ENCODE measurements around the gene KCNK3. TPM values are rescaled to one million over a fixed set of nuclear protein-coding genes. Genes with fewer than 3 reads are reported as not detected.
A peak's percentile ranks its signal among the peaks of the same experiment; 100 is the strongest.

KCNK3 gene
- total and polyA plus RNA-seq, 2 experiments from 2014 or later: 2.9 to 3.1 TPM

- TF ChIP-seq CTCF (IDR thresholded peaks at IDR 0.05; ENCODE audit: low read depth, low read length): no peak
- no peaks in the 10 kb centered on the region for H3K27me3 ChIP-seq
- no peak for DNase-seq (ENCODE audit: low read depth in 1 of 2, low spot score in 1 of 2)
- no peak overlapping the region for H3K4me3 ChIP-seq
- H3K27ac ChIP-seq: no peak overlapping the region
- H3K4me1 ChIP-seq (ENCODE audit: low read depth): peaks cover 4% of the 10 kb centered on the region
- H3K9me3 ChIP-seq (ENCODE audit: low read depth): no peaks in the 10 kb centered on the region
- no peaks in the 10 kb centered on the region for H3K36me3 ChIP-seq
These were observed 76.2 kb downstream of the KCNK3 start for GRCh38 chr2:26768759-26769088.

- H3K4me1 ChIP-seq (ENCODE audit: low read depth): peaks cover 4% of the 10 kb centered on the region
- no peaks in the 10 kb centered on the region for H3K36me3 ChIP-seq
- DNase-seq (ENCODE audit: low read depth in 1 of 2, low spot score in 1 of 2): peak in 1 of 2 donors; percentile 71
- no peak overlapping the region for H3K27ac ChIP-seq
- H3K27me3 ChIP-seq: no peaks in the 10 kb centered on the region
- TF ChIP-seq CTCF (IDR thresholded peaks at IDR 0.05; ENCODE audit: low read depth, low read length): no peak
- H3K9me3 ChIP-seq (ENCODE audit: low read depth): no peaks in the 10 kb centered on the region
- no peak overlapping the region for H3K4me3 ChIP-seq
These were observed 76.7 kb downstream of the KCNK3 start for GRCh38 chr2:26769089-26769761.

- peak in 1 of 2 donors; percentile 94 for DNase-seq (ENCODE audit: low read depth in 1 of 2, low spot score in 1 of 2)
- H3K4me1 ChIP-seq (ENCODE audit: low read depth): no peaks in the 10 kb centered on the region
These were observed 78.6 kb downstream of the KCNK3 start for GRCh38 chr2:26770986-26771586.

GRCh38 chr2:26772064-26773001 is 79.8 kb downstream of the KCNK3 start:
- H3K9me3 ChIP-seq (ENCODE audit: low read depth): no peaks in the 10 kb centered on the region
- H3K36me3 ChIP-seq: peaks cover 2% of the 10 kb centered on the region
- no peaks in the 10 kb centered on the region for H3K27me3 ChIP-seq
- H3K4me1 ChIP-seq (ENCODE audit: low read depth): no peaks in the 10 kb centered on the region
- H3K27ac ChIP-seq: no peak overlapping the region
- no peak overlapping the region for H3K4me3 ChIP-seq
- peak in 1 of 2 donors; percentile 85 for DNase-seq (ENCODE audit: low read depth in 1 of 2, low spot score in 1 of 2)
- TF ChIP-seq CTCF (IDR thresholded peaks at IDR 0.05; ENCODE audit: low read depth, low read length): no peak

More at GRCh38 chr2:26770986-26771586, 78.6 kb downstream of the KCNK3 start:
- Histone ChIP-seq H3K4me3 (no peak overlapping the region), H3K9me3 (ENCODE audit: low read depth) (no peaks in the 10 kb centered on the region), H3K36me3 (peaks cover 2% of the 10 kb centered on the region), H3K27ac (no peak overlapping the region), H3K27me3 (no peaks in the 10 kb centered on the region)
- TF ChIP-seq CTCF (IDR thresholded peaks at IDR 0.05; ENCODE audit: low read depth, low read length): peak; percentile 48

GRCh38 chr2:26776195-26776800 is 83.8 kb downstream of the KCNK3 start:
- peaks cover 8% of the 10 kb centered on the region for H3K36me3 ChIP-seq
- H3K27me3 ChIP-seq: no peaks in the 10 kb centered on the region
- no peak overlapping the region for H3K4me3 ChIP-seq
- no peaks in the 10 kb centered on the region for H3K4me1 ChIP-seq (ENCODE audit: low read depth)
- no peak overlapping the region for H3K27ac ChIP-seq
- DNase-seq (ENCODE audit: low read depth in 1 of 2, low spot score in 1 of 2): no peak
- H3K9me3 ChIP-seq (ENCODE audit: low read depth): no peaks in the 10 kb centered on the region
- TF ChIP-seq CTCF (IDR thresholded peaks at IDR 0.05; ENCODE audit: low read depth, low read length): no peak
